GM18873 (cell line): ENCODE results near the gene ZNF276.
"Not testable (repeated sequence)": the region's sequence is repeated elsewhere in the genome, so short reads cannot be mapped to it uniquely, and the experiment has no call there.

ENCODE experiments used
- ATAC-seq: cut with Tn5 transposase; IDR thresholded peaks from one replicate; pipeline ENCODE4 v1.9.1; 2021; ENCODE audit warnings: mild to moderate bottlenecking, moderate library complexity, moderate number of reproducible peaks; ENCODE audit not compliant: unreplicated experiment, low FRiP score

ZNF276 gene

GRCh38 chr16:89733792-89734191, 12.5 kb downstream of the ZNF276 start:
- ATAC-seq = no peak

- no peak for ATAC-seq
Measured at GRCh38 chr16:89736554-89736953, 15.2 kb downstream of the ZNF276 start.

GRCh38 chr16:89737341-89738071, 16.2 kb downstream of the ZNF276 start:
- no peak for ATAC-seq

- ATAC-seq = no peak
Measured at GRCh38 chr16:89738072-89738377, 16.7 kb downstream of the ZNF276 start.

GRCh38 chr16:89738538-89739317, 17.4 kb downstream of the ZNF276 start:
- no peak for ATAC-seq

GRCh38 chr16:89739383-89739782, 18.0 kb downstream of the ZNF276 start:
- ATAC-seq = no peak

GRCh38 chr16:89741342-89742014, 20.1 kb downstream of the ZNF276 start:
- ATAC-seq = no peak

- no peak for ATAC-seq
Measured at GRCh38 chr16:89742948-89743347, 21.6 kb downstream of the ZNF276 start.

GRCh38 chr16:89744813-89745212, 23.5 kb downstream of the ZNF276 start:
- no peak for ATAC-seq

- ATAC-seq = no peak
Measured at GRCh38 chr16:89746043-89746442, 24.7 kb downstream of the ZNF276 start.

- no peak for ATAC-seq
Measured at GRCh38 chr16:89748076-89748475, 26.7 kb downstream of the ZNF276 start.

GRCh38 chr16:89748921-89749320, 27.6 kb downstream of the ZNF276 start:
- ATAC-seq = no peak

- ATAC-seq = no peak
Measured at GRCh38 chr16:89749637-89750036, 28.3 kb downstream of the ZNF276 start.

GRCh38 chr16:89759746-89760340, 38.5 kb downstream of the ZNF276 start:
- no peak for ATAC-seq

- no peak for ATAC-seq
Measured at GRCh38 chr16:89761304-89761922, 40.1 kb downstream of the ZNF276 start.

GRCh38 chr16:89764711-89765201, 43.4 kb downstream of the ZNF276 start:
- ATAC-seq = peak; percentile 68

GRCh38 chr16:89765292-89765830, 44.0 kb downstream of the ZNF276 start:
- peak; percentile 3 for ATAC-seq

GRCh38 chr16:89770367-89770766, 49.0 kb downstream of the ZNF276 start:
- ATAC-seq = no peak

GRCh38 chr16:89775223-89775622, 53.9 kb downstream of the ZNF276 start:
- no peak for ATAC-seq

- not testable (repeated sequence) for ATAC-seq
Measured at GRCh38 chr16:89778211-89778610, 56.9 kb downstream of the ZNF276 start.
